GM12878 (cell line): ENCODE results near the gene ISG20L2.

Experiments
- ATF2 ChIP-seq: IDR thresholded peaks from 2 replicates; pipeline ENCODE4 v1.6.1; 2012; ENCODE audit warnings: low read length, inconsistent platforms
- CTCF ChIP-seq, 3 experiments: IDR thresholded peaks in 2 of 3; conservative IDR thresholded peaks in 1 of 3; 2 replicates each; pipeline ENCODE4 v1.5.1; 2011; ENCODE audit warnings: low read depth in 3 of 3, low read length in 3 of 3, mild to moderate bottlenecking in 3 of 3, control low read depth in 2 of 3, moderate library complexity in 2 of 3, inconsistent platforms in 1 of 3, mixed read lengths in 1 of 3; ENCODE audit not compliant: control insufficient read depth in 2 of 3, insufficient read depth in 1 of 3; ENCODE audit errors: extremely low read depth in 1 of 3
- E4F1 ChIP-seq: fragments of 450-650 bp; IDR thresholded peaks from 2 replicates; pipeline ENCODE4 v1.6.1; 2018; ENCODE audit warnings: borderline replicate concordance, mild to moderate bottlenecking; ENCODE audit not compliant: partially characterized antibody
- EP300 ChIP-seq, 2 experiments: fragments of 150-350 bp in 1 of 2; IDR thresholded peaks; 2 replicates each; pipeline ENCODE4 v1.6.1; 2011 to 2012; ENCODE audit warnings: low read depth in 2 of 2, low read length in 2 of 2, borderline replicate concordance in 1 of 2, improper control_type of control experiment in 1 of 2, inconsistent platforms in 1 of 2; ENCODE audit not compliant: control insufficient read depth in 1 of 2
- EZH2 ChIP-seq: IDR thresholded peaks from 2 replicates; pipeline ENCODE4 v1.6.1; 2012; ENCODE audit warnings: low read depth, mild to moderate bottlenecking, control low read depth, inconsistent platforms, low read length, borderline replicate concordance; ENCODE audit not compliant: control insufficient read depth
- KDM1A ChIP-seq: fragments of 200-600 bp; sonication (generic); IDR thresholded peaks from 2 replicates; pipeline ENCODE4 v1.6.1; 2016; ENCODE audit warnings: borderline replicate concordance
- MAX ChIP-seq: IDR thresholded peaks from 2 replicates; pipeline ENCODE4 v1.6.1; 2012; ENCODE audit warnings: low read depth, low read length, improper control_type of control experiment
- MYC ChIP-seq: IDR thresholded peaks from 2 replicates; pipeline ENCODE4 v1.6.1; 2011; ENCODE audit warnings: mild to moderate bottlenecking, low read length, moderate library complexity, inconsistent platforms; ENCODE audit not compliant: insufficient read depth, insufficient replicate concordance, insufficient read length, severe bottlenecking
- NR2C2 ChIP-seq: IDR thresholded peaks from 2 replicates; pipeline ENCODE4 v1.6.1; 2011; ENCODE audit warnings: borderline replicate concordance, low read depth; ENCODE audit not compliant: control insufficient read depth, insufficient read length
- RBBP5 ChIP-seq: fragments of 200-600 bp; sonication (generic); conservative IDR thresholded peaks from 2 replicates; pipeline ENCODE4 v1.6.1; 2016
- USF1 ChIP-seq: IDR thresholded peaks from 2 replicates; pipeline ENCODE4 v1.6.1; 2011; ENCODE audit warnings: borderline replicate concordance, low read depth, mild to moderate bottlenecking, moderate library complexity, mixed read lengths, low read length; ENCODE audit not compliant: insufficient read depth; ENCODE audit errors: extremely low read length
- ZNF217 ChIP-seq: fragments of 450-650 bp; IDR thresholded peaks from 2 replicates; pipeline ENCODE4 v1.6.1; 2017; ENCODE audit warnings: antibody characterized with exemption, mild to moderate bottlenecking
- ZNF274 ChIP-seq: IDR thresholded peaks from one replicate; pipeline ENCODE4 v1.8.0; 2011; ENCODE audit not compliant: insufficient read length, insufficient read depth

GRCh38 chr1:156738916-156739315 is 10.3 kb upstream of the ISG20L2 start:
- no peak for TF ChIP-seq MAX
- TF ChIP-seq RBBP5: no peak
- no peak for TF ChIP-seq USF1
- TF ChIP-seq ZNF274: no peak
- no peak for TF ChIP-seq EP300 (IDR thresholded peaks at IDR 0.05; ENCODE audit: borderline replicate concordance in 1 of 2, control insufficient read depth in 1 of 2, low read depth in 2 of 2, low read length in 2 of 2)
- TF ChIP-seq E4F1: no peak
- no peak for TF ChIP-seq ZNF217
- no peak for TF ChIP-seq KDM1A
- no peak for TF ChIP-seq EZH2
- no peak for TF ChIP-seq CTCF (IDR thresholded peaks at IDR 0.05 in 2 of 3, conservative IDR thresholded peaks at IDR 0.05 in 1 of 3; ENCODE audit: control insufficient read depth in 2 of 3, extremely low read depth in 1 of 3, insufficient read depth in 1 of 3, low read depth in 3 of 3, low read length in 3 of 3)
- no peak for TF ChIP-seq MYC
- no peak for TF ChIP-seq NR2C2
- TF ChIP-seq ATF2: no peak
